GM18909 (cell line): ENCODE measurements around the gene SMIM44.
"Not testable (repeated sequence)": the region's sequence is repeated elsewhere in the genome, so short reads cannot be mapped to it uniquely, and the experiment has no call there.

Experiments
- ATAC-seq: cut with Tn5 transposase; IDR thresholded peaks from one replicate; pipeline ENCODE4 v1.9.1; 2021; ENCODE audit warnings: mild to moderate bottlenecking; ENCODE audit not compliant: unreplicated experiment, poor library complexity

SMIM44 gene

DNA sequence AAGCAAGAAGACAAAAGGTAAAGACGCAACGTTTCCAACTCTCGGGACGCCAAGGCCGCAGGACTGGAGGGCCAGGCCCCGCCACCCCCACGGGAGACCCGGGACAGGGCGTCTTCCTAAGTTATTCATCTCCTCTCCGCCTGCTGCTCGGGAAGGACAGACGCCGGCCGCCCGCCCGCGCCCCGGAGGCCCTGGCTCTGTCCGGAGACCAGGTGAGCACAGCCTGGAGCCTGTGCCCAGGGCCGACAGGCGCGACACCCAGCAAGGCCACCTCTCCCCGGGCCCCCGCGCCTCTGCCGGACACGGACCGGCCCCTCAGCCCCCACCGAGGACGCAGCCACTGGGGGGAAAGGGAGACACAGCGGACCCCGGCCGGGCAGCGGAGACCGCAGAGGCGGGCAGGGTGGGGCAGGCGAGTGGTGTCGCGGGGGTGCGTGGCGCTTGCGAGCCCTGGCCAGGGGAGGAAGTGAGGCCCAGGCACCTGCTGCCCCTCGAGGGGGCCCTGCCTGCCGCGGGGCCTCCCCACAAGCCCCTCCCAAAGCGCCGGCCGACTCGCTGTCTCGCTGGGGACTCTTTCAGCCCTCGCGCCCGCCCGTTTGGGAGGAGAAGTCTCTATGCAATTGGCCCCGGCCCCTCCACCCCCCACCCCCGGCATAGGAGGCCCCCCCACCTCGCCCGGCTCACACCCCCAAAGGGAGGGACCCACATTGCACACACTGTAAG lies 20.1 kb downstream of the SMIM44 start:
- ATAC-seq = no peak

GRCh38 chr19:3459965-3460582 lies 23.2 kb downstream of the SMIM44 start:
- ATAC-seq = no peak

GRCh38 chr19:3459089-3459881 lies 24.0 kb downstream of the SMIM44 start:
- no peak for ATAC-seq

DNA sequence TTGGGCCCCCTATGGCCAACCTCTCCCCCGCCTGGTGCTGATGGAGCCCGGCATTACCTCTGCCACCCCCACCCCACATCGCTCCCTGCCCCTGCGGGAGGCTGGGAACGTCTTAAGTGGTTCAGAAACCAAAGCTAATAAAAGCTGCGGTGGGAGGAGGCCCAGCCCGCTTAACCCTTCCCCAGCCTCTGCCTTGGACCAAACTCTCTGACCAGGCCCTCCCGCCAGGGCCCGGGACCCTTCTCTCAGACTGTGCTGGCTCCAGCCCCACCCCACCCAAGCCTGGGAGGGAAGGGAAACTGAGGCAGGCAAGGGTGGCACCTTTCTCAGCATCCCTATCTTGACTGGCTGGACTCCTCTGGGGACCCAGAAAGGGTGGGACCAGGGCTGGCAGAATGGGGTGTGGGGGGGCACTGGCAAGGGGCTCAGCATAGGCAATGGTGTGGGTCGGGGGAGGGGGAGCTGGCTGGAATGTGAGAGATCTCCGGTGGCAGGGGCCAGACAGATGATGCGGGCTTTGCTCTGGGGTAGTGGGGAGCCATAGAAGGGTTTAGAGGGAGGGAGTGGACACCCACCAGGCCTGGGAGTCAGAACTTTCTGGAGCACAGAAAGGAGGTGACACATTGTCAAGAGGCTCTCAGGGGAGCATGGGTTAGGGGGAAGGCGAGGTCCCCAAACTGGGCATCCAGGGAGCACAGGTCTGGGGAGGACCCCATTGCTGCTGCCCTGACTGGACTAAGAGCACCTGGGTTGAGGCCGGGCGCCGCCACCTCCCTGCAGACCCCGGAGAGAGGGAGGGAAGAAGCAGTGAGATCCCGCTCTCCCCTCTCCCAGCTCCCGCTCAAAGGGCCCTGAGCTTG lies 24.8 kb downstream of the SMIM44 start:
- no peak for ATAC-seq

- no peak for ATAC-seq
Measured at GRCh38 chr19:3457528-3458228, 25.6 kb downstream of the SMIM44 start.

DNA sequence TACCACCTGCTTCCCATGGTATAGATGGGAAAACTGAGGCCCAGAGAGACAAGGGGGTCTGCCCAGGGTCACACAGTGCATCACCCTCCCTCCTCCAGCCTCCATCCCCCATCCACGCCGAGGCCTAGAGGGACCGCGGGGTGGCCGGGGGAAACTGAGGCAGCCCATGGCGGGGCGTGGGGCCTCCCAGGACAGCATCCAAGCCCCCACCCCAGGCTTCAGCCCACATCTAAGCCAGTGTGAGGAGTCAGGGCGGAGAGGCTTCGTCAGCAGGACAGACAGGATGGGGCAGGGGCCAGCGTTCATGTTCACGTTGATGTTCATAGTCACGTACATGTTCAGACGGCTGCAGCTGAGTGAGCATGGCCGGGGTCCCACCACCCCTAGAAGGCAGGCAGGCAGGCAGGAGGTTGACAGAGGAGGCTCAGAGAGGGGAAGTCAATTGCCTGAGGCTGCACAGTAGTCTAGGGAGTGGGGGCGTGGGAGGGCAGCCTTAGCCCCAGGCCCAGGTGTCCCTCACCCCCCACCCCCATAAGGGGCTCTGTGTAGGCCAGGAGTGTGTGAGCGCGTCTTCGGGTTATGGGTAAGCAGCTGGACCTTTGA lies 26.2 kb downstream of the SMIM44 start:
- no peak for ATAC-seq

GRCh38 chr19:3455960-3456601 lies 27.2 kb downstream of the SMIM44 start:
- no peak for ATAC-seq

DNA sequence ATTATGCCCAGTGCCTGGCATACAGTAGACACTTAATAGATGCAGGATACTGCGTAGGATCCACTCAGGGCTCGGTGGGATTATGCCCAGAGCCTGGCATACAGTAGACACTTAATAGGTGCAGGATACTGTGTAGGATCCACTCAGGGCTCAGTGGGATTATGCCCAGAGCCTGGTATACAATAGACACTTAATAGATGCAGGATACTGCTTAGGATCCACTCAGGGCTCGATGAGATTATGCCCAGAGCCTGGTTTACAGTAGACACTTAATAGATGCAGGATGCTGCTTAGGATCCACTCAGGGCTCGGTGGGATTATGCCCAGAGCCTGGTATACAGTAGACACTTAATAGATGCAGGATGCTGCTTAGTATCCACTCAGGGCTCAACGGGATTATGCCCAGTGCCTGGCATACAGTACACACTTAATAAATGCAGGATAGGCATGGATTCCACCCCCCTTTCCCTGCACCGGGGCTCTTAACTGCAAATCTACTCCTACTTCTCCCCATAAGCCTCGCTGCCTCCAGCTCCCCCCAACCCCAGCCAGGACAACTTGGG lies 27.8 kb downstream of the SMIM44 start:
- ATAC-seq = no peak

GRCh38 chr19:3454656-3455392 lies 28.4 kb downstream of the SMIM44 start:
- ATAC-seq = no peak

GRCh38 chr19:3453840-3454239 lies 29.4 kb downstream of the SMIM44 start:
- no peak for ATAC-seq

DNA sequence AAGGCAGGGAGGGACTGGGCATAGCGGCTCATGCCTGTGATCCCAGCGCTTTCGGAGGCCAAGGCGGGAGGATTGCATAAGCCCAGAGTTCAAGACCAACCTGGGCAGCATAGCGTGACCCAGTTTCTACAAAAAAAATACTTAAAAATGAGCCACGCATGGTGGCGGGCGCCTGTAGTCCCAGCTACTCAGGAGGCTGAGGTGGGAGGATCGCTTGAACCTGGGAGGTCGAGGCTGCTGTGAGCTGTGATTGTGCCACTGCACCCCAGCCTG lies 30.4 kb downstream of the SMIM44 start:
- not testable (repeated sequence) for ATAC-seq

DNA sequence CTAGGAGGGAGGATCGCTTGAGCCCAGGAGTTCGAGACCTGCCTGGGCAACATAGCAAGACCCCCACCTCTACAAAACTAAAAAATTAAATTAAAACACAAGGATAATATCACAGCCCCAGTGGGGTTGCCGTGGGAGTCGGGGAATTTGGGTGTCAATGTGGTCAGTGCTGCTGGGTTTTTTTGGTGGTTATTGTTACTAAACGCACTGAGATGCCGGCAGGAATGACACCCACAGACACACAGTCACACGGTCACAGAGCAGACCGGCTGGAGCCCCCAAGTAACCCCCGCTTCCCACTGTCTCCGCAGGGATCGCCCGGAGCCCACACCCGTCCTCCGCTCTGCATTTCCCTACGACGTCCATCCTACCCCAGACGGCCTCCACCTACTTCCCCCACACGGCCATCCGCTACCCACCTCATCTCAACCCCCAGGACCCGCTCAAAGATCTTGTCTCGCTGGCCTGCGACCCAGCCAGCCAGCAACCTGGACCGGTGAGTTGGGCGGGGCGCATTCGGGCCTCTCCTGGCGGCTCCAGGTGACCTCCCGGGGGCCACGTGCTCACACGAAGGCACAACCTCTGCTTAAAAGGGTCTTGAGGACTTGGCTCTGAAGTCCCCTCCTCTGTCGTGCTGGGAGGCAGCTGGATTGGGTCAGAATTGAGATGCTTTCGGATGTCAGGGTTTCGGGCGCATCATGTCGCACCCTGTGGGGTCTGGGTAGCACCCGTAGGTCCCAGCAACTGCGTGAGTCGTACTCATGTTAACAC lies 30.9 kb downstream of the SMIM44 start:
- no peak for ATAC-seq

GRCh38 chr19:3451451-3451866 lies 31.8 kb downstream of the SMIM44 start:
- no peak for ATAC-seq

- ATAC-seq = no peak
Measured at GRCh38 chr19:3450796-3451411, 32.3 kb downstream of the SMIM44 start.

GRCh38 chr19:3448616-3449334 lies 34.5 kb downstream of the SMIM44 start:
- no peak for ATAC-seq

DNA sequence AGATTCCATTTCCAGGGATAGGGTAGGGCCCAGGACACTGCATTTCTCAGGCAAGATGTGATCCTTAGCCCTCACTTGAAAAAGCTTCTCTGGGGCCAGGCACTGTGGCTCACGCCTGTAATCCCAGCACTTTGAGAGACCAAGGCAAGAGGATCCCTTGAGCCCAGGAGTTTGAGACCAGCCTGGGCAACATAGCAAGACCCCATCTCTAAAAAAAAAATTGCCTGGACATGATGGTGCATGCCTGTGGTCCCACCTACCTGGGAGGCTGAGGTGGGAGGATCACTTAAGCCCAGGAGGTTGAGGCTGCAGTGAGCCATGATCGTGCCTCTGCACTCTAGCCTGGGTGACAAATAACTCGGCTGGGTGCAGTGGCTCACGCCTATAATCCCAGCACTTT lies 36.6 kb downstream of the SMIM44 start:
- ATAC-seq = not testable (repeated sequence)
